HG03460 (cell line): ENCODE data around the gene ZNF48.
"Not testable (repeated sequence)": the region's sequence is repeated elsewhere in the genome, so short reads cannot be mapped to it uniquely, and the experiment has no call there.

Experiments
- ATAC-seq: cut with Tn5 transposase; IDR thresholded peaks from one replicate; pipeline ENCODE4 v1.9.1; 2021; ENCODE audit not compliant: unreplicated experiment

The ZNF48 gene

GRCh38 chr16:30377812-30378235 is 17.4 kb upstream of the ZNF48 start:
- ATAC-seq = peak; percentile 37

- ATAC-seq = peak; percentile 84
These were observed 16.7 kb upstream of the ZNF48 start for GRCh38 chr16:30378236-30379157.

DNA sequence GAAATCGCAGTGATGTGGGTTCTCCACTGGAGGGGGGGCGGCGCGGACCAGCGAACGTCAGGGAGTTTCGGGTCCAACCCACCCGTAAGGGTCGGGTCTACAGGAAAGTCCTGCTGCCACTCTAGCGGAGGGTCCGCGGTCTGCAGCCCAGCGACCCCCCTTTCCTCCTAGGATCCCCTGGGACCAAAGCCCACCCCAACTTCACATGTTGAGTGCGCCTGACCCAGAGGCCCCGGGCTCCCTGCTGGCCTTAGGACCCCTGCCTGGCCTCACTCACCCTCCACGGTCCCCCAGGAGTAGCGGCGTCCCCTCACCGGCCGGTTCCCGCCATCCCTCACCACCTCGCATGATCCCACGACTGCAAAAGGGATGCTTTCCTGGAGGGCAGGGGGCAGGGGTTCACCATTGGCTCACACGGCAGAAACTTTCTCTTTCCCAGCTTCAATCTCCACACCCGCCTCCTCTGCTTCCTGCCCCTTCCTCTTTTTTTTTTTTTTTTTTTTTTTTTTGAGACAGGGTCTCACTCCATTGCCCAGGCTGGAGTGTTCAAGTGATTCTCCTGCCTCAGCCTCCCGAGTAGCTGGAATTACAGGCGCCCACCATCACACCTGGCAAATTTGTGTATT is 15.9 kb upstream of the ZNF48 start:
- ATAC-seq = no peak

- no peak for ATAC-seq
These were observed 15.0 kb upstream of the ZNF48 start for GRCh38 chr16:30380072-30380802.

DNA sequence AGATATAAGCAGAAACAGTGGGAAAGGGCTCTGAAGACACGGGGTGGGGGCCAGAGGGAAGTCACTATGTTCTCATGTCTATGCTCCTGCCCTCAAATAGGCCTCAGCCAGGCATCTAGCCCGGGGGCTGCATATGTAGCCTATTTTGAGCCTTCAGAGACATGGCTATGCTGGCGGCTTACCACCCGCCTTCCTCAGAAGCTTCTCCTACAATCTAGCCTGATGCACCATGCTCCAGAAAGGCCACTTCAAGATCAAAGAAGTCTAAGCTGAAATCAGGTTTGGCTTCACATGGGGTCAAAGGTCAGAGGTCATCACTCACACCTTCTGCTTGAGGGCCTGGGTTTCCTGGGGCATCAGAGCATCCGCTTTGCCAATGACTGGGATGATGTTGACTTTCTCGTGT is 14.4 kb upstream of the ZNF48 start:
- ATAC-seq = no peak

- ATAC-seq = no peak
These were observed 13.8 kb upstream of the ZNF48 start for GRCh38 chr16:30381291-30382041.

DNA sequence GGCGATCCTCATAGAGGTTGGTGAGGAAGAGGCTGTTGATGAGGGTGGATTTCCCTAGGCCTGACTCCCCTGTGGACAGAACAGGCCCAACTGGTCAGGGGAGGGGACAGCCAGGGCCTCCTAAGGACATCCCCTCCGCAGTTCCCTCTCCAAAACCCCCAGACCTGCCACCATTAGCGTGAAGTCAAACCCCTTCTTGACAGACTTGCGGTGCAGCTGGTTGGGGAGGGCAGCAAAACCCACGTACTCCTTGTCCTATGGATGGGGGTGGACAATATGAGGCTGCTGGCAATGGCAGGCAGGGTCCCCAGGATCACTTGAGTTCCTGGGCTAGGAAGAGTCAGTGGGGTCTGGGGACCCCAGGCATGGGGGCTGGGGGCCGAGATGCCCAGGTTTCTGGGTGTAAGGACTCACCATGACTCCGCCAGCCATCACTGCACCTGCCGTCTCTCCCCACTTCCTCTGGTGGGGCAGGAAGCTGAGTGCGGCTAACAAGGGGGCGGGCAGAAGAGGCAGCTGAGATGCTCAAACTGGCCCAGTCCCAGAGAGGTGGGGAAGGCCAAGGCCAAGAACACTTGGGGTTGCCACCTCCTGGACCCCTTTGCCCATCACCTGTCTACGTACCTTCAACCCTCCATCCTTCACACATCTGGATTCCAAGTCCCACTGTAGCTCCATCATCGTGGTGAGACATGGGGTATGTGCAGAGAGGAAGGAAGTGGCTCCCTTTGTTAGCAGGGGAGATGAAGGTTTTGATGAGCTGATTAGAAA is 12.9 kb upstream of the ZNF48 start, which contains the start of gene SEPTIN1:
Gene SEPTIN1, minus strand, starts transcription at position 451 of the 771 bp plus-strand sequence. Its CDS starts 19 bp downstream, at position 432.
- no peak for ATAC-seq

GRCh38 chr16:30383521-30383920 is 11.7 kb upstream of the ZNF48 start:
- ATAC-seq = no peak

DNA sequence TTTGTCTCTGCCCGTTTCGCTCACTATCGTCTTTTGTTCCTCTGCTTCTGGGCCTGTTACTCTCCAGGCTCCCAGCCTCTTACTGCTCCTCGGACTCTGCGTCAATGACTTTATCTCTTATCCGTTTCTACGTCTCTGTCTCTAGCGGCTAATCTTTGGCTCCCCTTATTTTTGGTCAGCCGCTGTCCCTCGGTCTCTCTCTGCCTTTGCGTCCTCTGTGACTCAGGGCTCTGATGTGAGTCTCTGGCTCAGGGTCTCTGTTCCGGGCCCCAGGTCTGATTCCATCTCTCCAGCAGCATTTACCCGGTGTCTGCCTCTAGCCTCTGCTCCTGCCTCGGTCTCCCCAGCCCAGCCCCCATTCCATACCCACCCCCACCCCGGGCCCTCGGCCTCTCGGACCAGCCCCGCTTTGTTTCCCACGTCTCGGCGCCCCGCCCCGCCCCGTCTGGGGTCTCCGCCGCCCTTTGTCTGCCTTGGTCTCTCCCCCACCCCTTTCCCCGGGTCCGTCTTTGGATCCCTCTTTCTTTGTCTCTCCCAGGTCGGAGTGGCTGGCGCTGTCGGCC is 547 bp upstream of the ZNF48 start:
- ATAC-seq = no peak

GRCh38 chr16:30395992-30396585 is 869 bp downstream of the ZNF48 start:
- peak; percentile 9 for ATAC-seq

GRCh38 chr16:30396627-30397026 is 1.4 kb downstream of the ZNF48 start:
- ATAC-seq = not testable (repeated sequence)

- ATAC-seq = no peak
These were observed 1.8 kb downstream of the ZNF48 start for GRCh38 chr16:30397056-30397455.

DNA sequence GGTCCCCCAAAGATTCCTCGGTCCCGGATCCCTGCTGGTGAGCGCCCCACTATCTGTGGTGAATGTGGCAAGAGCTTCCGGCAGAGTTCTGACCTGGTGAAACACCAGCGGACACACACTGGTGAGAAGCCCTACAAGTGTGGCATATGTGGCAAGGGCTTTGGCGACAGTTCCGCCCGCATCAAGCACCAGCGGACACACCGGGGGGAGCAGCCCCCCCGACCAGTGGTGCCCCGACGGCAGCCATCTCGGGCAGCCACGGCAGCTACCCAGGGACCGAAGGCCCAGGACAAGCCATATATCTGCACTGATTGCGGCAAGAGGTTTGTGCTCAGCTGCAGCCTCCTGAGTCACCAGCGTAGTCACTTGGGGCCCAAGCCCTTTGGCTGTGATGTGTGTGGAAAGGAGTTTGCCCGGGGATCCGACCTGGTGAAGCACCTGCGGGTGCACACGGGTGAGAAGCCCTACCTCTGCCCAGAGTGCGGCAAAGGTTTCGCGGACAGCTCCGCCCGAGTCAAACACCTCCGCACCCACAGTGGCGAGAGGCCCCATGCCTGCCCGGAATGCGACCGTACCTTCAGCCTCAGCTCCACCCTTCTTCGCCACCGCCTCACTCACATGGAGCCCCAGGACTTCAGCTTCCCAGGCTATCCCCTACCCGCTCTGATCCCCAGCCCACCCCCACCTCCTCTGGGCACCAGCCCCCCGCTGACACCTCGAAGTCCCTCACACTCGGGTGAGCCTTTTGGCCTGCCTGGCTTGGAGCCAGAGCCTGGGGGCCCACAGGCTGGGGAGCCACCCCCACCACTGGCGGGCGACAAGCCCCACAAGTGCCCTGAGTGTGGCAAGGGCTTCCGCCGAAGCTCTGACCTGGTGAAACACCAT is 2.8 kb downstream of the ZNF48 start:
- no peak for ATAC-seq

DNA sequence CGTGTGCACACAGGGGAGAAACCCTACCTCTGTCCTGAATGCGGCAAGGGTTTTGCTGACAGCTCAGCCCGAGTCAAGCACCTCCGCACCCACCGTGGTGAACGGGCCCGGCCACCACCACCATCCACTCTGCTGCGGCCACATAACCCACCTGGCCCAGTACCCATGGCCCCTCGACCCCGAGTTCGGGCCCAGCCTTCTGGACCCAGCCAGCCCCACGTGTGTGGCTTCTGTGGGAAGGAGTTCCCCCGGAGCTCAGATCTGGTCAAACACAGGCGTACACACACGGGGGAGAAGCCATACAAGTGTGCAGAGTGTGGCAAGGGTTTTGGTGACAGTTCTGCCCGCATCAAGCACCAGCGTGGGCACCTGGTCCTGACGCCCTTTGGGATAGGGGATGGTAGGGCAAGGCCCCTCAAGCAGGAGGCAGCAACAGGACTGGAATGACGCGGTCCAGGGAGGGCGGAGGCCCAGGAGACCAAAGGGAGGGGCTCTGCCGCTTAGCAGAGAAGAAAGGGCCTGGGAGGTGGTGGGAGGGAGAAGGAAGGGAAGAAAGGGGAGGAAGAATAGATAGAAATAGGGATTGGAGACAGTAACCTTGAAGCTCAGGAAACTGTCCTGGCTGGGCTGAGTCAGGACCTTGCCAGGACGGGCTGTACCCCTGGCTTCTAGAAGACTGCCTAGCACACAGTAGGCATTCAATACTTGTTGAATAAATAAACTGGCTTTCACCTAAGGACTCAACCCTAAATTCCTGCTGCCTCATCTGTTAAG is 3.6 kb downstream of the ZNF48 start:
- no peak for ATAC-seq

- ATAC-seq = no peak
These were observed 4.4 kb downstream of the ZNF48 start for GRCh38 chr16:30399435-30400186.

DNA sequence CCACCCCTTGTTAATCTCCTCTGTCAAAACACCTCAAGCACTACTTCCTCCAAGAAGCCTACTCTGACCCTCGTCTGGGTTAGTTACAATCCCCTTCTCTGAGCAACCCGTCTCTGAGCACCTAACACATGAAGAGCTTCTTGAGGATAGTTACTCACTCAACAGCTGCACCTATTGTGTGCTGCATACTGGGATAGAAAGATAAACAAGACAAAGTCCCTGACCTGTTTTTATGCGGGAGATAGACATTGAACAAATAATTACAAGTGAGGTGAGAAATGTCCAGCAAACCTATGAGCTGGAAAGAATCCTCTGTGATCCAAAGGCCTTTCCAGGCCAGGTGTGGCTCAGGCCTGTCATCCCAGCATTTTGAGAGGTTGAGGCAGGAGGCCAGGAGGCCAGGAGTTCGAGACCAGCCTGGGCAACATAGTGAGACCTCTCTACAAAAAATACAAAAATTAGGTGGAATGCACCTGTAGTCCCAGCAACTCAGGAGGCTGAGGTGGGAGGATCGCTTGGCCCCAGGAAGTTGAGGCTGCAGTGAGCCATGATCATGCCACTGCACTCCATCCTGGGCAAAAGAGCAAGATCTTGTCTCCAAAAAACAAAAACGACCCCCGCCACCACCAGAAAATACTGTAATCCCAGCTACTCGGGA is 6.7 kb downstream of the ZNF48 start:
- no peak for ATAC-seq

DNA sequence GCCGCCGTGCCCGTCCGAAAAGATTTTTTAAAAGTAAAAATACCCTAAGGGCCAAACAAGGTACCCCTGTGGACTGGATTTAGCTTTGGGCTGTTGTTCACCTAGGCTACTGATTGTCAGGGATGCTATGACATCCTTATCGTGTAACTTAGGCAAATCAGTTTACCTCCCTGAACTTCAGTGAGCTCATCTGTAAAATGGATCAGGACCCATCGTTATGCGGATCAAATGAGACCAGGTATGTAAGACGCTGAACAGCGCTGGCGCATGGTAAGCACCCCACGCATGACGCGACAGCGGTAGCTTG is 11.5 kb downstream of the ZNF48 start:
- ATAC-seq = no peak
